GM18499 (cell line): ENCODE results near the gene TMEM169.

Source experiments
- ATAC-seq: cut with Tn5 transposase; IDR thresholded peaks from one replicate; pipeline ENCODE4 v1.9.1; 2021; ENCODE audit warnings: moderate number of reproducible peaks; ENCODE audit not compliant: insufficient read depth, unreplicated experiment

TMEM169 gene

DNA sequence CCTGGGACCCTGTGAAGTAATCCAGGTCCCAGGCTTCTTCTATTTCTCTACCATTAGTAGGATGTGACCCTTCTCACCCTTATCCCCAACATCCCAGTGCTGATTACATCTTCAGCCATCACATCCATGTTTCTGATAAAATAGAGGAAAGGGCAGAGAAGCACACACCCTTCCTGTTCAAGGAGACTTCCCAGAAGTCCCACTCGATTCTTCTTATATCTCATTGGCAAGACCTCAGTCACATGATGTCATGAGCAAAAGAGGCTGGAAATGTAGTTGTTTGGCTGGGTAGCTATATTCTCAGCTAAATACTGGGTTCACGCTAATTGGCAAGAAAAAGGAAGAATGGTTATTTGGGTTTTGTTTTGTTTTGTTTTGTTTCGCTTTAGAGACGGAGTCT is 19.4 kb downstream of the TMEM169 start:
- no peak for ATAC-seq

DNA sequence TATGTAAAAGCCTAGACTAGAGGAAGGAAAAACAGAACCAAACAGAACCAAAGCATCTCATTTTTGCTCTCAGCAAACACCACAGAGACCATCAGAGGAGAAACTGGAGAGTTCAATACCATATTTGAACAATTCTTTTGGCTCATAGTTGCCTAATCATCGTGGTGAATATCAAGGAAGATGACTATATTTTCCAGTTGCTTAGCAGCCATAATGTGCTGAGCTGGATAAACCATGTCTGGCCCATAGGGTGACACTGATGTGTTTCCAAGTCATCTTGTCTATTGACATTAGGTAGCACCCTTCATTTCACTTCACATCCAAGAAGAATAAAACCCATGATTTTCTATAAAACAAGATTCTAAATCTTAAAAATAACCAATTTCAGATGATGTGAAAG is 21.5 kb downstream of the TMEM169 start:
- no peak for ATAC-seq

DNA sequence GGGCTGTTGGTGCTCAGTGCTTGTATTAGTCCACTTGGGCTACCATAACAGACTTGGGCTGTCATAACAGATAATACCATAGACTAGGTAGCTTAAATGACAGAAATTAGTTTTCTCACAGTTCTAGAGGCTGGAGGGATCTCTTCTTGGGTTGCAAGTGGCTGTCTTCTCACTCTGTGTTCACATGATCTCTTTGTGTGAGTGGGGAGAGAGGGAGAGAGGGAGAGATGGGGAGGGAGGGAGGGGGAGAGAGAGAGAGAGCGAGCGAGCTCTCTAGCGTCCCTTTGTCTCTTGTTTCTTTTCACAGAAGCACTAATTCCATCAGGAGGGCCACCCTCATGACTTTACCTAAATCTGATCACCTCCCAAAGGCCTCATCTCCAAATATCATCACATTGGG is 23.0 kb downstream of the TMEM169 start:
- no peak for ATAC-seq

GRCh38 chr2:216107320-216107719 is 25.6 kb downstream of the TMEM169 start:
- no peak for ATAC-seq

DNA sequence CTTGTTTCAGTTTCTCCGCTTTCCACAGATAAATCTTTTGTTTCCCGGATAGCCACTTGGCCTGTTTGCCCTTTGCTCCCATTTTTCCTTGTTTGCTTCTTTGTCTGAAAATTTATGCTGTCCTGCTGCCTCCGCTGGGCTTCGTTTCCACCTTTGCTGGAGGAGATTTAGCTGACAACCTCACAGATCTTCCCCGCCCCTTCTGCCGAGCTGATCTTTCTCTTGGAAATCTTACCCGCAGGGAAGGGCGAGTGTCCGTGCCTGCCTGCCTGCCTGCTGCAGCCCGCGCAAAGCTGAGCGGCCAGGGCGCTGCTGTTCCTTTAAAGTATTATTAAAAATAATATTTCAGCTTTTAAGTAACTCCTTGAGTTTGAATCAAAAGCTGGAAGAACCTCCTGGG is 26.0 kb downstream of the TMEM169 start:
- no peak for ATAC-seq

DNA sequence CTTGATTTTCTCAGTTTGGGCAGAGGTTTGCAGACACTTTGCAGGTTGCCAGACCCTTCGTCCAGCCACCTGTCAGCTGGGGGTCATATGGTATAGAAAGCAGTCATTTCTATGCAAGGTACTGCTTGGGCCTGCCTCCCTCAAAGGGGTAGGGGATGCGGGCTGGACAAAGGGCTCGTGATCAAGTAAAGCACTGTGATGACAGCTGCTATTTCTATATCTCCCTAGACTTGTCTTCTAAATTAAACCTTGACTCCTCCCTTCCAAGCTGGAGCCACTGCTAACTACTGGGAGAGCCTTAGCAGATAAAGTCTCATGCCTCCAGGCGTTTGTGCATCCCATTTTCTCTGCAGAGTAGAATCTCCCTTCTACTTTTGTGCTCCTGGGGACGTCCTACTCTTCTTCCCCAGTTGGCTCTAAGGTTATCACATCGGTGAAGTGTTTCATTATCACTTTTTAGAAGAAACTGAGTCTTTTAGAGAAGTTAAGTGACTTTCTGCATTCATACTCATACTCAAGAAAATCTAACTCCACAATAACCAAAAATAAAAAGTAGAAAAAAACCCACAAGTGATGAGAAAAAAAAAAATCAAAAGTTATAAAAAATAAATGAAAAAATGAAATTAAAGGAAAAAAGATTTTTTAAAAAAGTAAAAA is 26.7 kb downstream of the TMEM169 start:
- ATAC-seq: no peak

- no peak for ATAC-seq
These were observed 27.5 kb downstream of the TMEM169 start, which contains the start of gene XRCC5 for GRCh38 chr2:216108967-216109921. Gene XRCC5 (plus strand): TSS chr2:216109348. CDS start chr2:216109437, 89 bp downstream.

DNA sequence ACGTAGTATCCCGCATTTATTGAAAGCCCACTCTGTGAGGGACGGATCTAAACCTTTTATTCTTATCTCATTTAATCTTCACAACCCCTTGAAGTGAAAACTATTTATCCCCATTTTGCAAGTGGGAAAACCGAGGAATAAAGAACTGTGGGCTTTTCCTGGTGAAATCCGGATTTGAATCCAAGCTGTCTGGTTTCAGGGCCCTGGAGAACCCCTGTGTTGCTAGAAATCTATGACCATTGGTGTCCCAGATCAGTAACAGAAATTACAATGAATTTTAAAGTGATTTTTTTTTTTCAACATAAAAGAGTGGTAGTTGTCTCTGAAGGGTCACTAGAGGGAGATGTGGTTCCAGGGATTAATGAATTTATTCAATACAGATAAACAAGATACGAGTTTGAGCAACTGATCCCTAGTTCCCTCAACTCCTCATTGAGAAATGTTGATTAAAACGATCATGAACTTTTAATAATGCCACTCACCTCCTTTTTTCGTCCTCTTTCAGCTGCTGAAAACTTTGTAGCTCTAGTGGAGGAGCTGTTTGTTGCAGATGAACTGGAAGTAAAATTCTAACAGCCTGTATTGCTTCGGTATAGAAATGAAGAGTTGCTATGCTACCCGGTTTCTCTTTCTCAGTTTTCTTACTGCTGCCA is 28.4 kb downstream of the TMEM169 start:
- ATAC-seq: no peak

DNA sequence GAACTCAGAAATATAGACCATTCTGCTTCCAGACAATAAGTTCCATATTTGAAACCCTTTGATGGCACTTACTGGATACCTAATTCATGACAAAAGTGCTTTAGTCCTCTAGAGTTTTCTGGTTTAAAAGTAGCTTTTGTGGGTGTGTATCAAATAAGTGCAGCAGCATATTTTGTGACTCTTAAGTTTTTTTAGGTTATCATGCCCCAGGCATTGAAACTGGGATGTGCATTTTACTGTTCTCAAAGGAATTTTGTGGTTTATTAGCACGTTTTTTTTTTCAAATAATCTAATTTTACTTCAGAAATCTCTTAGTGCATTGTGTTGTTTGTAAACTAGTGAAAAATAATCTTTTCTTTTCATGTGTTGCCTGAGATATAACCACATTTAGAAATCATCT is 28.9 kb downstream of the TMEM169 start:
- no peak for ATAC-seq

DNA sequence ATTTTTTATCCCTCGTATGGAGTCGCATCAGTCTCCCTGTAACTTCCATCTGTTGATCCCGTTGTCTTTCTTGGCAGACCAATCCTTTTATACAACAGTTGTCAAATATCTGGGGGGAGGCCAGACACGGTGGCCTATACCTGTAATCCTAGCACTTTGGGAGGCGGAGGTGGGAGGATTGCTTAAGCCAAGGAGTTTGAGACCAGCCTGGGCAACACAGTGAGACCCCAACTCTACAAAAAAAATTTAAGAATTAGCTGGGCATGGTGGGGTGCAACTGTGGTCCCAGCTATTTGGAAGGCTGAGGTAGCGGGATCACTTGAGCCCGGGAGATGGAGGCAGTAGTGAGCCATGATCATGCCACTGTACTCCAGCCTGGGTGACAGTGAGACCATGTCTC is 29.4 kb downstream of the TMEM169 start:
- ATAC-seq: no peak

DNA sequence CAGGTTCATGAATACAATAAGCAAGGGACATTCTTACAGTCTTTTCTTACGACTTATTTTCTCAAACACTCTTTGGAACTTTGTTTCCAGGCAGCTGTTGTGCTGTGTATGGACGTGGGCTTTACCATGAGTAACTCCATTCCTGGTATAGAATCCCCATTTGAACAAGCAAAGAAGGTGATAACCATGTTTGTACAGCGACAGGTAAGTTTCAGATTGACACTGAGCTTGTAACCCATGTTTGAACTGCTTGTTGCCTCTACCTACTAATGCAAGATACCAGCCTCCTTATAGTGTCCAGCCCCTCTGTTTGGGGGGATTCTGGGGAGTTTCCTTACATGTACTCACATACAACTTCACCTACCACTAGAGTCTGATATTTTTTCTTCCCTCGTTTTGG is 31.2 kb downstream of the TMEM169 start:
- no peak for ATAC-seq

DNA sequence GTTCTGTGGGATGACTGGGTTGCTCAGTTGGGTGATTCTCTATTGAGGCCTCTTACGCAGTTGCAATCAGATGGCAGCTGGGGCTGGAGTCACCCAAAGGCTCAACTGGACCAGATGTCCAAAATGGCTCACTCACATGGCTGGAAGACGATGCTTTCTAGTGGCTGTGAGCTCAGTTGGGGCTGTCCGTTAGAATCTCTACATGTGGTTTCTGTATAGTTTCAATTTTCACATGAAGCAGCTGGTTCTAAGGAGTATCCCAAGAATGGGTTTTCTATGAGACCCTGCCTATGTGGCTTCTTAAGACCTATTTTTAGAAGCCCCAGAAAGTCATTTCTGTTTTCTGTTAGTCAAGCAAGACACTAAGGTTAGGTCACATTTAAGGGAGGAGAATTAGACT is 31.9 kb downstream of the TMEM169 start:
- ATAC-seq: peak; percentile 68

DNA sequence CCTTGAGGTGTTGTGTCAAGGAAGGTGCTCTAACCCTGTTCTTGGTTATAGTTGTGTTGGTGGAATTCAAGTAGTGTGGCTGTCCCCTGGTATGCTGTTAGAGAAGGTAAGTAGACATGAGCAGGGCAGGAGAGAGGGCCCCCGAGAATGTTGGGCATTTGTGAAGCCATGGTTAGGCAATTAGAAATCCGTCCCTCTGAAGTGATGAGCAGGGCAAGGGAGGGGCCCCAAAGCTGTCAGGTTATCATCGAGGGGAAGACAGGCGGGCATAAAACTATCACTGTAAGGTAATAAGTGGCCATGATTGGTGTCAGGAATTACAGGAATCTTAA is 32.6 kb downstream of the TMEM169 start:
- no peak for ATAC-seq

GRCh38 chr2:216114714-216115531 is 33.2 kb downstream of the TMEM169 start:
- peak; percentile 32 for ATAC-seq

DNA sequence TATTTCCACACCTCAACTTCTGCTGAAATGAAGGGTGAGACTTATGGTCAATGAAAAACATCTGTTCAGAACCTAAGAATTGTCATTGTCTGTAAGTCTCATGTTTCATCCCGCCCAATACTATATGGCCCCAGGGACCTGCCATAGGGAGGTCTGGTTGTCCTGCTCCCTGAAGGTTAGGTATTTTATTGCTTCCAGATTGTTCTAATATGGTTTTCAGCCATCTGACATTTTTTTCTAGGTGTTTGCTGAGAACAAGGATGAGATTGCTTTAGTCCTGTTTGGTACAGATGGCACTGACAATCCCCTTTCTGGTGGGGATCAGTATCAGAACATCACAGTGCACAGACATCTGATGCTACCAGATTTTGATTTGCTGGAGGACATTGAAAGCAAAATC is 34.7 kb downstream of the TMEM169 start:
- no peak for ATAC-seq

DNA sequence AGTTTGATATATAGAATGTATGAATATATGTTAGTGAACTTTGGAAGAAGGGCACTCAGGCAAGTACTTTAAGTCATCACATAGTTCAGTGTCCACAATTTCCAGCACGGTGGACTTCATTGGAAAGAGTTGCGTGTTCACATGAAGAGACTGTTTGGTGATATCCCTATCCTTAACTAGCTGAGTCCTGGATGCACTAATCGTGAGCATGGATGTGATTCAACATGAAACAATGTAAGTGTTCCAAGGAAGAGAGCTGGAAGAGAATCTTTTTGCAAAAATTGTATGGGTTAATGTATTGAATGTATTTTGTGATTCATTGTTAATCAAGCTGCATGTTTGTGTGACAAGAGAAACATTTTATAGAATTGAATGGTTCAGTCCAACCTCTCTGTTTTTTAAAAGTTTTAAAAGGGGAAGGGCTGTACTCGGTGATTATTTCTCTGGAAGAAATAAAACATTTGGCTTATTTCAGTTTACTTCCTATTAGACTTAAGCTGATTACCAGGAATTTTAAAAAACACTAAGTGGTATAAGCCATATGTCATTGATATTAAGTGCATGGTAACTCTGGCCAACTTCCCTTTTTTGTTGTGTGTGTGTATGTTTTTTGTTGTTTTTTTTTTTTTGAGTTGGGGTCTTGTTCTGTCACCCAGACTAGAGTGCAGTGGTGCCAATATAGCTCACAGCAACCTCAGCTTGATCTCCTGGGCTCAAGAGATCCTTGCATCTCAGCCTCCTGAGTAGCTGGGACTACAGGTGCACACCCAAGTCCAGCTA is 36.0 kb downstream of the TMEM169 start:
- ATAC-seq: no peak

- ATAC-seq: no peak
These were observed 36.8 kb downstream of the TMEM169 start for GRCh38 chr2:216118474-216118873.

DNA sequence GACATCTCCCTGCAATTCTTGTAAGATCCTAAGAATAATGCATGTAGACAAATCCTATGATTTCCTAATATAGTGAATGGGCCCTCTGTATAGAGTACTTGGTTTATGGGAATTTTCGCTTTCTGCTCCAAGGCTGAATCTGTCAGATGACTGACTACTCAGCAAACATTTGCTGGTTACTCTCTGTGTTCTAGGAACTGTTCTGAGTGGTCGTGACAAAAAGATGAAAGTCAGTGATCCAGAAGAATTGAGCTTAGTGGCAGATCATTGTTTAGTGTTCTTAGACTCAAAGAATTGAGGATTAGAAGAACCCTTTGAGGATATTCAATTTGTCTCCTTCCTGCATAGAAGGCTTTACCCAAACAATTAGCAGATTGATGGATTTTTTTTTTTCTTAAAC is 37.4 kb downstream of the TMEM169 start:
- no peak for ATAC-seq

GRCh38 chr2:216119986-216120385 is 38.3 kb downstream of the TMEM169 start:
- no peak for ATAC-seq

- ATAC-seq: no peak
These were observed 39.5 kb downstream of the TMEM169 start for GRCh38 chr2:216121255-216121654.
